ENCODE data around the gene TMEM135.

- TF ChIP-seq CTCF (IDR thresholded peaks at IDR 0.05) (no peak), EZH2 (IDR thresholded peaks at IDR 0.05) (no peak)
Measured at GRCh38 chr11:87076874-87077429, 39.2 kb downstream of the TMEM135 start.

All from neural progenitor cell (in vitro differentiated cells).